MM.1S (cell line): Measurements from ENCODE around the gene FYB1.

Experiments
- DNase-seq: peaks from one replicate; pipeline ENCODE4 v3.0.0-alpha.2; 2015
- H2AFZ ChIP-seq: fragments of 300-600 bp; sonication (generic); 2 replicates; pipeline ENCODE4 v1.6.0; 2016; ENCODE audit warnings: antibody characterized with exemption, low read length
- H3F3A ChIP-seq: fragments of 300-600 bp; sonication (generic); 2 replicates; pipeline ENCODE4 v1.6.1; 2016; ENCODE audit warnings: mild to moderate bottlenecking, antibody characterized with exemption, low read length, moderate library complexity, mixed read lengths; ENCODE audit not compliant: insufficient read depth
- H3K27ac ChIP-seq: fragments of 300-600 bp; sonication (generic); 2 replicates; pipeline ENCODE4 v1.5.1; 2016; ENCODE audit warnings: mild to moderate bottlenecking, low read length
- H3K27me3 ChIP-seq: fragments of 300-600 bp; sonication (generic); replicated peaks from 2 replicates; pipeline ENCODE4 v1.6.0; 2016; ENCODE audit warnings: low read length; ENCODE audit not compliant: insufficient read depth
- H3K36me3 ChIP-seq: fragments of 300-600 bp; sonication (generic); replicated peaks from 2 replicates; pipeline ENCODE4 v1.6.1; 2016; ENCODE audit warnings: mild to moderate bottlenecking, low read length, mixed read lengths; ENCODE audit not compliant: insufficient read depth
- H3K4me1 ChIP-seq: fragments of 300-600 bp; sonication (generic); 2 replicates; pipeline ENCODE4 v1.6.1; 2016; ENCODE audit warnings: low read length, mixed read lengths
- H3K4me2 ChIP-seq: fragments of 300-600 bp; sonication (generic); 2 replicates; pipeline ENCODE4 v1.6.0; 2016; ENCODE audit warnings: low read depth, low read length
- H3K4me3 ChIP-seq: fragments of 300-600 bp; sonication (generic); 2 replicates; pipeline ENCODE4 v1.5.1; 2016; ENCODE audit warnings: low read length, mixed read lengths
- H3K79me2 ChIP-seq: fragments of 300-600 bp; sonication (generic); 2 replicates; pipeline ENCODE4 v1.6.1; 2016; ENCODE audit warnings: mixed run types, low read length, mixed read lengths
- H3K9ac ChIP-seq: fragments of 300-600 bp; sonication (generic); 2 replicates; pipeline ENCODE4 v1.6.1; 2016; ENCODE audit warnings: low read length, mixed read lengths
- H3K9me2 ChIP-seq: fragments of 300-600 bp; sonication (generic); replicated peaks from 2 replicates; pipeline ENCODE4 v1.6.1; 2016; ENCODE audit warnings: mild to moderate bottlenecking, low read length, mixed read lengths; ENCODE audit not compliant: insufficient read depth
- H3K9me3 ChIP-seq: fragments of 300-600 bp; sonication (generic); replicated peaks from 2 replicates; pipeline ENCODE4 v1.6.1; 2016; ENCODE audit warnings: mild to moderate bottlenecking, low read length, mixed read lengths; ENCODE audit not compliant: insufficient read depth
- H4K20me1 ChIP-seq: fragments of 300-600 bp; sonication (generic); 2 replicates; pipeline ENCODE4 v1.6.1; 2016; ENCODE audit warnings: mild to moderate bottlenecking, low read length, moderate library complexity, mixed read lengths; ENCODE audit not compliant: insufficient read depth
- EZH2 ChIP-seq: fragments of 300-600 bp; sonication (generic); optimal IDR thresholded peaks from 2 replicates; pipeline ENCODE3; 2017; ENCODE audit warnings: low read depth, mild to moderate bottlenecking, antibody characterized with exemption, low read length, mixed read lengths
- EZH2phosphoT487 ChIP-seq: fragments of 300-600 bp; sonication (generic); IDR thresholded peaks from 2 replicates; pipeline ENCODE4 v1.6.1; 2018; ENCODE audit warnings: antibody characterized with exemption, low read length
- TF ChIP-seq, protein P1 (sequence below): fragments of 300-600 bp; sonication (generic); IDR thresholded peaks from 2 replicates; pipeline ENCODE4 v1.5.1; 2016; ENCODE audit warnings: antibody characterized with exemption, low read length, mixed read lengths

The FYB1 gene

DNA sequence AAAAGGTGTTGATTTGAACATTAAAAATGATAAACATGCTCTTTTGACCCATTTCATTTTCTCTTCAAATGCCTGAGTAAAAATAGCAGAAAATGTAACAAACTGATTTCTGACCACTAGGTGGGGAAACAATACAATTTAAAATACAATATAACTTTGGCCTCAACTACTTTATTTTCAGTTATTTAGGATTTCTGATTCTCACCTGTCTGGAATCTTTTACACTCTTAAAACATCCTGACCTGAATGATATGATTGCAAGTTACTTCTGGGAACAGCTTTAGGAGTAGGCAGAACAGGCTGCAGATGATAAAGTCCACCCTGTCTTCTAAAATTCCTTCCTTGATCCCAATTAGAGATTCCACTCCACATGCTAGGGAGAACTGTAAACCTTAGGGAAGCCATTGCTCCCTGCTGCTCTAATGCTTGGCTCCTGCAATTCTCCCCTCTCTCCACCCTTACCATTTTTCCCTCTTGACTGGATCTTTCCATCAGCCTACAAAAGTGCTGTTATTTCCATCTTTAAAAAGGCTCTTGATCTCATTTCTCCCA lies 70.3 kb downstream of the FYB1 start:
- Histone ChIP-seq H2AFZ (no peak overlapping the region), H3K36me3 (no peaks in the 10 kb centered on the region), H3K9me3 (no peaks in the 10 kb centered on the region), H3K4me3 (no peak overlapping the region), H3K27me3 (no peaks in the 10 kb centered on the region), H3K9ac (no peak overlapping the region), H3K27ac (no peak overlapping the region), H3K9me2 (no peaks in the 10 kb centered on the region), H3K4me2 (no peak overlapping the region), H3F3A (no peaks in the 10 kb centered on the region), H4K20me1 (no peaks in the 10 kb centered on the region), H3K4me1 (peaks cover 9% of the 10 kb centered on the region; the same call in 1 of the 2 replicates), H3K79me2 (no peaks in the 10 kb centered on the region)
- no peak for TF ChIP-seq EZH2phosphoT487
- TF ChIP-seq, protein P1, sequence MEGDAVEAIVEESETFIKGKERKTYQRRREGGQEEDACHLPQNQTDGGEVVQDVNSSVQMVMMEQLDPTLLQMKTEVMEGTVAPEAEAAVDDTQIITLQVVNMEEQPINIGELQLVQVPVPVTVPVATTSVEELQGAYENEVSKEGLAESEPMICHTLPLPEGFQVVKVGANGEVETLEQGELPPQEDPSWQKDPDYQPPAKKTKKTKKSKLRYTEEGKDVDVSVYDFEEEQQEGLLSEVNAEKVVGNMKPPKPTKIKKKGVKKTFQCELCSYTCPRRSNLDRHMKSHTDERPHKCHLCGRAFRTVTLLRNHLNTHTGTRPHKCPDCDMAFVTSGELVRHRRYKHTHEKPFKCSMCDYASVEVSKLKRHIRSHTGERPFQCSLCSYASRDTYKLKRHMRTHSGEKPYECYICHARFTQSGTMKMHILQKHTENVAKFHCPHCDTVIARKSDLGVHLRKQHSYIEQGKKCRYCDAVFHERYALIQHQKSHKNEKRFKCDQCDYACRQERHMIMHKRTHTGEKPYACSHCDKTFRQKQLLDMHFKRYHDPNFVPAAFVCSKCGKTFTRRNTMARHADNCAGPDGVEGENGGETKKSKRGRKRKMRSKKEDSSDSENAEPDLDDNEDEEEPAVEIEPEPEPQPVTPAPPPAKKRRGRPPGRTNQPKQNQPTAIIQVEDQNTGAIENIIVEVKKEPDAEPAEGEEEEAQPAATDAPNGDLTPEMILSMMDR, result peak; percentile 40
- DNase-seq, result peak; percentile 23

DNA sequence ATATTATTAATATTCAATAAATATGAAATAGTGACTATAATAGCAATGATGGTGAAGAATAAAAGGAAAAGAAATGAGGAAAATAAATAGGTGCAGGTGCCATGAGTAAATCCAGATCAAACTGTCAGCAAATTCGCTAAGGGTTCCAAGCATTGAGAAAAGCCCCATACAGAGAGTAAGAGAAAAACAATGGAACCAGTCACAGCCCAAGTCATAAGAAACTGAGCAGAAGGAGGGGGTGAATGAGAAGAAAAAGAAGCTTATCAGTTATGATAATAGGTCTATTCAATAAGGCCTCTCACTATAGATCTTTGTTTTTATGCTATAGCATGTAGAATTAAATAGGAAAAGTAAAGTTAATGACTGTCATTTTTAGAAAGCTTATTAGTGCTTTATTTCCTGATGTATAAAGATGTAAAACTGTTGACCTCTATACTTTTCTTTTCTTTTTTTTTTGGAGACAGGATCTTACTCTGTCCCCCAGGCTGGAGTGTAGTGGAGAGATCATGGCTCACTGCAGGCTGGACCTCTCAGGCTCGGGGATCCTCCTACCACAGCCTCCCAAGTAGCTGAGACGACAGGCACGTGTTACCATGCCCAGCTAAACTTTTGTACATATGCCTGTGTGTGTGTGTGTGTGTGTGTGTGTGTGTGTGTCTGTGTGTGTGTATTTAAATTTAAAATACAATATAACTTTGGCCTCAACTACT lies 72.4 kb downstream of the FYB1 start:
- Histone ChIP-seq H3F3A (no peaks in the 10 kb centered on the region), H3K27ac (no peak overlapping the region), H3K4me3 (no peak overlapping the region), H3K79me2 (no peaks in the 10 kb centered on the region), H3K4me1 (peaks cover 9% of the 10 kb centered on the region; the same call in 1 of the 2 replicates), H4K20me1 (no peaks in the 10 kb centered on the region), H3K36me3 (no peaks in the 10 kb centered on the region), H2AFZ (no peak overlapping the region), H3K9ac (no peak overlapping the region), H3K27me3 (no peaks in the 10 kb centered on the region), H3K9me2 (no peaks in the 10 kb centered on the region), H3K4me2 (no peak overlapping the region), H3K9me3 (no peaks in the 10 kb centered on the region)
- no peak for DNase-seq
- TF ChIP-seq EZH2, result no peak
- TF ChIP-seq, protein P1, result no peak
- no peak for TF ChIP-seq EZH2phosphoT487

DNA sequence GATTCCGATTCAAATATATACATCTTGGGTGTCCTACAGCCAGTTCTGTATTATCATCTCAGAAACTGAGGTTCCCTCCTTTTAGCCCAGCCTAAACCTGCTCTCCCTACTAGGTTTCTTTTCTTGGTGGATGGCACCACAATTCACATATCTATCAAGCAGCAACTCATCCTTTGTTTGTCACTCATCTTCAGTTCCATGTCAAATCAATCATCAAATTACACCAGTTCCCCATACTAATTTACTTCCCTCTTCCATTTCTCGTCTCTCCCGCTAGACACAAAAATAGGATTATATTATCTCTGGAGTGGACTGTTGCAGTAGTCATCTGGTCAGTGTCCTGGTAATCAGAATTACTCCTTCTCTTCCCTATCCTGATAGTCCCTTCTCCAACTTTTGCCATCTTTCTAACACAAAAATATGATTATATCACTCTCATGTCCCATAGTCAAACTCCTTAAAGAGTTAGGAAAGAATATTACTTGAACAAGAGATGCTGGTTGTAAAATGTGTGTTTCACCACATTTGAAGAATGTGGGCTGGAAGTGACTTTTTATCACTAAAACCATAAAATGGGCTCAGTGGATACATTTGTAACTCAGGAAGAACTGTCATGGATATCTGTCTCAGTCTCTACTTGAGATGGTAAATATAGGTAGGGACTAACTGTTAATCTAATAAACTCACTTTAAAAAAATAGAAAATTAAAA lies 76.1 kb downstream of the FYB1 start:
- Histone ChIP-seq H3K4me1 (no peaks in the 10 kb centered on the region), H3K4me3 (no peak overlapping the region), H4K20me1 (no peaks in the 10 kb centered on the region), H3K9ac (no peak overlapping the region), H3K4me2 (no peak overlapping the region), H2AFZ (no peak overlapping the region), H3K9me2 (no peaks in the 10 kb centered on the region), H3K27me3 (no peaks in the 10 kb centered on the region), H3K27ac (no peak overlapping the region), H3K9me3 (no peaks in the 10 kb centered on the region), H3F3A (no peaks in the 10 kb centered on the region), H3K79me2 (no peaks in the 10 kb centered on the region), H3K36me3 (no peaks in the 10 kb centered on the region)
- DNase-seq, result no peak
- TF ChIP-seq, protein P1, result no peak
- TF ChIP-seq EZH2 (no peak), EZH2phosphoT487 (no peak)
